HEK293T (cell line): ENCODE results near the gene DUSP9.
"Not testable (repeated sequence)": the region's sequence is repeated elsewhere in the genome, so short reads cannot be mapped to it uniquely, and the experiment has no call there.

Experiments used
- CTBP1 ChIP-seq: fragments of 450-650 bp; IDR thresholded peaks from 2 replicates; pipeline ENCODE4 v1.6.1; 2016; ENCODE audit warnings: borderline replicate concordance
- ELF4 ChIP-seq: fragments of 450-650 bp; IDR thresholded peaks from 2 replicates; pipeline ENCODE4 v1.6.1; 2017; ENCODE audit warnings: antibody characterized with exemption
- FOXA1 ChIP-seq: fragments of 450-650 bp; IDR thresholded peaks from 2 replicates; pipeline ENCODE4 v1.6.1; 2016; ENCODE audit warnings: mild to moderate bottlenecking
- FOXK2 ChIP-seq: fragments of 450-650 bp; IDR thresholded peaks from 2 replicates; pipeline ENCODE4 v1.6.1; 2016; ENCODE audit warnings: mild to moderate bottlenecking
- FOXM1 ChIP-seq: fragments of 450-650 bp; IDR thresholded peaks from 2 replicates; pipeline ENCODE4 v1.6.1; 2017; ENCODE audit warnings: mild to moderate bottlenecking, borderline replicate concordance
- HDGF ChIP-seq: fragments of 450-650 bp; IDR thresholded peaks from 2 replicates; pipeline ENCODE4 v1.6.1; 2017; ENCODE audit warnings: antibody characterized with exemption, borderline replicate concordance
- LEF1 ChIP-seq: fragments of 450-650 bp; IDR thresholded peaks from 2 replicates; pipeline ENCODE4 v1.6.1; 2017; ENCODE audit warnings: mild to moderate bottlenecking, borderline replicate concordance
- NFRKB ChIP-seq: fragments of 450-650 bp; IDR thresholded peaks from 2 replicates; pipeline ENCODE4 v1.6.1; 2016; ENCODE audit warnings: mild to moderate bottlenecking, moderate library complexity
- SP1 ChIP-seq: fragments of 450-650 bp; IDR thresholded peaks from 2 replicates; pipeline ENCODE4 v1.6.1; 2017
- SUZ12 ChIP-seq: fragments of 450-650 bp; IDR thresholded peaks from 2 replicates; pipeline ENCODE4 v1.6.1; 2016; ENCODE audit warnings: mild to moderate bottlenecking
- TARDBP ChIP-seq: fragments of 450-650 bp; IDR thresholded peaks from 2 replicates; pipeline ENCODE4 v1.6.1; 2016
- ZNF384 ChIP-seq: fragments of 450-650 bp; IDR thresholded peaks from 2 replicates; pipeline ENCODE4 v1.6.1; 2016
- TF ChIP-seq, protein P1 (sequence below): fragments of 450-650 bp; IDR thresholded peaks from 2 replicates; pipeline ENCODE4 v1.6.1; 2016

DNA sequence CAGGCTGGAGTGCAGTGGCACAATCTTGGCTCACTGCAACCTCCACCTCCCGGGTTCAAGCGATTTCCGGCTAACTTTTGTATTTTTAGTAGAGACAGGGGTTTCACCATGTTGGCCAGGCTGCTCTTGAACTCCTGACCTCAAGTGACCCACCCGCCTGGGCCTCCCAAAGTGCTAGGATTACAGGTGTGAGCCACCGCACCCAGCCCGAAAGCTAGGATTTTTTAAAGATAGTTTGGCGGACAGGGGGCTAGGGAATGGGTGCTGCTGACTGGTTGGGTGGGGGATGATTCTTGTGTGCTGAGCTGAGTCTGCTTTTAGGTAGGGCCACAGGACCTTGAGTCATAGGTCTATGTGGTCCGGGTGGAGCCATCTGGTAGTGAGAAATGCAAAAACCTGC lies 36.5 kb downstream of the DUSP9 start:
- TF ChIP-seq CTBP1, FOXM1, SUZ12, SP1, NFRKB, TARDBP, ELF4, FOXA1, HDGF, ZNF384, LEF1, FOXK2: not testable (repeated sequence)
- TF ChIP-seq, protein P1, sequence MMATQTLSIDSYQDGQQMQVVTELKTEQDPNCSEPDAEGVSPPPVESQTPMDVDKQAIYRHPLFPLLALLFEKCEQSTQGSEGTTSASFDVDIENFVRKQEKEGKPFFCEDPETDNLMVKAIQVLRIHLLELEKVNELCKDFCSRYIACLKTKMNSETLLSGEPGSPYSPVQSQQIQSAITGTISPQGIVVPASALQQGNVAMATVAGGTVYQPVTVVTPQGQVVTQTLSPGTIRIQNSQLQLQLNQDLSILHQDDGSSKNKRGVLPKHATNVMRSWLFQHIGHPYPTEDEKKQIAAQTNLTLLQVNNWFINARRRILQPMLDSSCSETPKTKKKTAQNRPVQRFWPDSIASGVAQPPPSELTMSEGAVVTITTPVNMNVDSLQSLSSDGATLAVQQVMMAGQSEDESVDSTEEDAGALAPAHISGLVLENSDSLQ: not testable (repeated sequence)
